ENCODE results near the gene NGFR.

DNA sequence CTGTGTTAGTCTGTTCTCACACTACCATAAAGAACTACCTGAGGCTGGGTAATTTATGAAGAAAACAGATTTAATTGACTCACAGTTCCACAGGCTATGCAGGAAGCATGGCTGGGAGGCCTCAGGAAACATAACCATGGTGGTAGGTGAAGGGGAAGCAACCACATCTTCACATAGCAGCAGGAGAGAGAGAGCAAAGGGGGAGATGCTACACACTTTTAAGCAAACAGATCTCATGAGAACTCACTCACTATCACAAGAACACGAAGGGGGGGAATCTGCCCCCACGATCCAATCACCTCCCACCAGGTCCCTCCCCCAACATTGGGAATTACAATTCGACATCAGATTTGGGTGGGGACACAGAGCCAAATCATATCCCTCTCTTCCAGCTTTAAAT, 48.8 kb downstream of the NGFR start:
- no peak for TF ChIP-seq POLR2A (IDR thresholded peaks at IDR 0.05)
- TF ChIP-seq, protein P1, sequence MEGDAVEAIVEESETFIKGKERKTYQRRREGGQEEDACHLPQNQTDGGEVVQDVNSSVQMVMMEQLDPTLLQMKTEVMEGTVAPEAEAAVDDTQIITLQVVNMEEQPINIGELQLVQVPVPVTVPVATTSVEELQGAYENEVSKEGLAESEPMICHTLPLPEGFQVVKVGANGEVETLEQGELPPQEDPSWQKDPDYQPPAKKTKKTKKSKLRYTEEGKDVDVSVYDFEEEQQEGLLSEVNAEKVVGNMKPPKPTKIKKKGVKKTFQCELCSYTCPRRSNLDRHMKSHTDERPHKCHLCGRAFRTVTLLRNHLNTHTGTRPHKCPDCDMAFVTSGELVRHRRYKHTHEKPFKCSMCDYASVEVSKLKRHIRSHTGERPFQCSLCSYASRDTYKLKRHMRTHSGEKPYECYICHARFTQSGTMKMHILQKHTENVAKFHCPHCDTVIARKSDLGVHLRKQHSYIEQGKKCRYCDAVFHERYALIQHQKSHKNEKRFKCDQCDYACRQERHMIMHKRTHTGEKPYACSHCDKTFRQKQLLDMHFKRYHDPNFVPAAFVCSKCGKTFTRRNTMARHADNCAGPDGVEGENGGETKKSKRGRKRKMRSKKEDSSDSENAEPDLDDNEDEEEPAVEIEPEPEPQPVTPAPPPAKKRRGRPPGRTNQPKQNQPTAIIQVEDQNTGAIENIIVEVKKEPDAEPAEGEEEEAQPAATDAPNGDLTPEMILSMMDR (IDR thresholded peaks at IDR 0.05), result no peak

Data from testis (tissue), 2 donors.